NB4 (cell line): ENCODE results near the gene EHF.

Experiments
- CTCF ChIP-seq: IDR thresholded peaks from one replicate; pipeline ENCODE4 v1.5.1; 2012; ENCODE audit warnings: low read depth, low read length
- POLR2A ChIP-seq: IDR thresholded peaks from 2 replicates; pipeline ENCODE4 v1.6.1; 2011; ENCODE audit warnings: mild to moderate bottlenecking; ENCODE audit not compliant: insufficient read length; ENCODE audit errors: extremely low read depth

- TF ChIP-seq CTCF (no peak), POLR2A (no peak)
Measured at GRCh38 chr11:34636127-34636526, 15.2 kb downstream of the EHF start.
